Measurements from ENCODE around the gene KRTAP13-2. TPM values are rescaled to one million over a fixed set of nuclear protein-coding genes. Genes with fewer than 3 reads are reported as not detected.

Gene KRTAP13-2
- total RNA-seq, 1 experiment from 2014 or later: not detected

GRCh38 chr21:30349572-30349971 lies 22.5 kb downstream of the KRTAP13-2 start (continued):
- TF ChIP-seq, protein P1, sequence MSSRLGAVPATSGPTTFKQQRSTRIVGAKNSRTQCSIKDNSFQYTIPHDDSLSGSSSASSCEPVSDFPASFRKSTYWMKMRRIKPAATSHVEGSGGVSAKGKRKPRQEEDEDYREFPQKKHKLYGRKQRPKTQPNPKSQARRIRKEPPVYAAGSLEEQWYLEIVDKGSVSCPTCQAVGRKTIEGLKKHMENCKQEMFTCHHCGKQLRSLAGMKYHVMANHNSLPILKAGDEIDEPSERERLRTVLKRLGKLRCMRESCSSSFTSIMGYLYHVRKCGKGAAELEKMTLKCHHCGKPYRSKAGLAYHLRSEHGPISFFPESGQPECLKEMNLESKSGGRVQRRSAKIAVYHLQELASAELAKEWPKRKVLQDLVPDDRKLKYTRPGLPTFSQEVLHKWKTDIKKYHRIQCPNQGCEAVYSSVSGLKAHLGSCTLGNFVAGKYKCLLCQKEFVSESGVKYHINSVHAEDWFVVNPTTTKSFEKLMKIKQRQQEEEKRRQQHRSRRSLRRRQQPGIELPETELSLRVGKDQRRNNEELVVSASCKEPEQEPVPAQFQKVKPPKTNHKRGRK (CRISPR knock-in tag; IDR thresholded peaks at IDR 0.05; ENCODE audit: borderline replicate concordance): no peak
- TF ChIP-seq SP1 (CRISPR knock-in tag; conservative IDR thresholded peaks at IDR 0.05) (no peak), TP53 (CRISPR knock-in tag; IDR thresholded peaks at IDR 0.05) (no peak), HMGXB4 (CRISPR knock-in tag; IDR thresholded peaks at IDR 0.05) (no peak), RELA (CRISPR knock-in tag; IDR thresholded peaks at IDR 0.05; ENCODE audit: borderline replicate concordance) (no peak), MLX (CRISPR knock-in tag; IDR thresholded peaks at IDR 0.05) (no peak), TEAD4 (CRISPR knock-in tag; IDR thresholded peaks at IDR 0.05) (no peak), ZNF232 (CRISPR knock-in tag; IDR thresholded peaks at IDR 0.05) (no peak), ZNF423 (CRISPR knock-in tag; IDR thresholded peaks at IDR 0.05) (no peak), ESRRA (CRISPR knock-in tag; IDR thresholded peaks at IDR 0.05; ENCODE audit: borderline replicate concordance) (no peak), KAT7 (CRISPR knock-in tag; IDR thresholded peaks at IDR 0.05; ENCODE audit: borderline replicate concordance) (no peak), CREM (CRISPR knock-in tag; IDR thresholded peaks at IDR 0.05) (no peak), ZNF671 (CRISPR knock-in tag; IDR thresholded peaks at IDR 0.05) (no peak), ZNF396 (CRISPR knock-in tag; IDR thresholded peaks at IDR 0.05; ENCODE audit: borderline replicate concordance) (no peak), NFYB (CRISPR knock-in tag; conservative IDR thresholded peaks at IDR 0.05; ENCODE audit: low read depth) (no peak), NFATC4 (CRISPR knock-in tag; IDR thresholded peaks at IDR 0.05) (no peak)

- Mint-ChIP-seq H3K9me3 (peaks cover 17% of the 10 kb centered on the region), H3K4me3 (no peak within 1 kb of the TSS), H3K27ac (no peak within 1 kb of the TSS; the same call in 1 of the 2 replicates), H3K36me3 (no peaks in the 10 kb centered on the region), H3K27me3 (ENCODE audit: low read depth) (no peaks in the 10 kb centered on the region), H3K4me1 (peaks cover 21% of the 10 kb centered on the region)
- ChIA-PET CTCF (interaction anchor here (1.0 to 1.7 kb wide), 4 partner anchors 7 to 115 kb away, joined by 3 to 10 read pairs (median 6); no protein-coding TSS in a partner anchor), POLR2A (no interaction called here)
- DNase-seq (ENCODE audit: low spot score): no peak
- ATAC-seq: no peak
- TF ChIP-seq, protein P2, sequence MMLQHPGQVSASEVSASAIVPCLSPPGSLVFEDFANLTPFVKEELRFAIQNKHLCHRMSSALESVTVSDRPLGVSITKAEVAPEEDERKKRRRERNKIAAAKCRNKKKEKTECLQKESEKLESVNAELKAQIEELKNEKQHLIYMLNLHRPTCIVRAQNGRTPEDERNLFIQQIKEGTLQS (CRISPR knock-in tag; conservative IDR thresholded peaks at IDR 0.05): no peak
- TF ChIP-seq ZNF121 (CRISPR knock-in tag; IDR thresholded peaks at IDR 0.05): no peak
- no peak for TF ChIP-seq NR2C2 (CRISPR knock-in tag; IDR thresholded peaks at IDR 0.05)
- no peak for TF ChIP-seq ZNF416 (CRISPR knock-in tag; IDR thresholded peaks at IDR 0.05)
- TF ChIP-seq MLX (CRISPR knock-in tag; IDR thresholded peaks at IDR 0.05): no peak
- TF ChIP-seq, protein P3, sequence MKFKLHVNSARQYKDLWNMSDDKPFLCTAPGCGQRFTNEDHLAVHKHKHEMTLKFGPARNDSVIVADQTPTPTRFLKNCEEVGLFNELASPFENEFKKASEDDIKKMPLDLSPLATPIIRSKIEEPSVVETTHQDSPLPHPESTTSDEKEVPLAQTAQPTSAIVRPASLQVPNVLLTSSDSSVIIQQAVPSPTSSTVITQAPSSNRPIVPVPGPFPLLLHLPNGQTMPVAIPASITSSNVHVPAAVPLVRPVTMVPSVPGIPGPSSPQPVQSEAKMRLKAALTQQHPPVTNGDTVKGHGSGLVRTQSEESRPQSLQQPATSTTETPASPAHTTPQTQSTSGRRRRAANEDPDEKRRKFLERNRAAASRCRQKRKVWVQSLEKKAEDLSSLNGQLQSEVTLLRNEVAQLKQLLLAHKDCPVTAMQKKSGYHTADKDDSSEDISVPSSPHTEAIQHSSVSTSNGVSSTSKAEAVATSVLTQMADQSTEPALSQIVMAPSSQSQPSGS (CRISPR knock-in tag; IDR thresholded peaks at IDR 0.05; ENCODE audit: borderline replicate concordance, low read depth): no peak
- TF ChIP-seq AR (CRISPR knock-in tag; IDR thresholded peaks at IDR 0.05): no peak
- TF ChIP-seq SOX15 (CRISPR knock-in tag; IDR thresholded peaks at IDR 0.05): no peak
Observed at GRCh38 chr21:30348506-30348905, 23.6 kb downstream of the KRTAP13-2 start, which contains the start of gene KRTAP23-1. TSS of gene KRTAP23-1 (minus strand) at chr21:30348606. CDS start at chr21:30348606, 0 bp downstream.

Data from WTC11 (cell line).